GM12801 (cell line): ENCODE results near the gene TRIM50.

ENCODE experiments used
- CTCF ChIP-seq: IDR thresholded peaks from one replicate; pipeline ENCODE4 v1.5.1; 2011; ENCODE audit warnings: control low read depth; ENCODE audit not compliant: insufficient read length; ENCODE audit errors: extremely low read depth

Gene TRIM50

GRCh38 chr7:73345538-73345937 is 17.7 kb upstream of the TRIM50 start:
- TF ChIP-seq CTCF: no peak

- TF ChIP-seq CTCF: no peak
Measured at GRCh38 chr7:73343671-73344380, 15.9 kb upstream of the TRIM50 start.

- TF ChIP-seq CTCF: no peak
Measured at GRCh38 chr7:73342645-73343044, 14.8 kb upstream of the TRIM50 start.

DNA sequence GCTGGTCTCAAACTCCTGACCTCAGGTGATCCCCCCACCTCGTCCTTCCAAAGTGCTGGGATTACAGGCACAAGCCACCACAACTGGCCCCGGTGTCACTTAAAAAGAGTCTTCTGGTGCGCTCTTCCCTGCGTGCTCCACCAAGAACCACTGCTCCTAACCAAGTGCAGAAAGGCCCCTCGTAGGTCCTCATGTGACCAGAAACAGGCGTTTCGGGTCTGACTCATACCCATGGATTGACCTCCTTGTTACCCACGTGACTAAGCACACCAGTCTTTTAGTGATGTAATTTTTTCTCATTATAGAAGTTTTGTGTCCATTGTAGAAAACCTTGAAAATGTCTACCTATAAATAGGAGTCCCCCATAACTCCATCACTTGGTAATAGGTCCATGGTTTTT is 14.0 kb upstream of the TRIM50 start:
- TF ChIP-seq CTCF: no peak

GRCh38 chr7:73340514-73340913 is 12.6 kb upstream of the TRIM50 start:
- TF ChIP-seq CTCF: no peak

- no peak for TF ChIP-seq CTCF
Measured at GRCh38 chr7:73338321-73338720, 10.4 kb upstream of the TRIM50 start.

DNA sequence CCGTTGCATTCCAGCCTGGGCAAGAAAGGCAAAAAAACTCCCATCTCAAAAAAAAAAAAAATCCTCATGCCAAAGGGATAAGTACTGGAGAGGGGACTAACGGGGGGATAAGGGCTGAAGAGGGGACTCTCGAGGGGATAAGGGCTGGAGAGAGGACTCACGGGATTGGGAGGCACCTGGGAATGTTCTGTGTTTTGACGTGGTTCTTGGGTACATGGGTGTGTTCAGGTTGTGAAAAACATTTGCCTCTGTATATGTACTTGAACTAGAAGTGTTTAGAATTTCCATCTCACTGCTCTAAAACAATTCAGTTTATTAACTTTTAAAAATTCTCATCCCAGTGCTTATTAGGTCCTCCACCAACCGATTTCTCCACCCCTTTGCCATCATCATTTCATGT is 4.6 kb upstream of the TRIM50 start:
- no peak for TF ChIP-seq CTCF
